22Rv1 (cell line): Measurements from ENCODE around the gene TRIM71.

Source experiments
- CTCF ChIP-seq: fragments of 450-650 bp; IDR thresholded peaks from 2 replicates; pipeline ENCODE4 v1.5.1; 2017; ENCODE audit warnings: mild to moderate bottlenecking
- ZFX ChIP-seq: fragments of 450-650 bp; IDR thresholded peaks from 2 replicates; pipeline ENCODE4 v1.6.1; 2017; ENCODE audit warnings: antibody characterized with exemption, borderline replicate concordance

- TF ChIP-seq CTCF, result no peak
- TF ChIP-seq ZFX, result no peak
Observed at GRCh38 chr3:32895701-32896100, 77.9 kb downstream of the TRIM71 start.
